ENCODE measurements around the gene XPR1.

GRCh38 chr1:180902541-180902940 lies 270.7 kb downstream of the XPR1 start:
- no peak for TF ChIP-seq CTCF (IDR thresholded peaks at IDR 0.05)
- TF ChIP-seq POLR2A (IDR thresholded peaks at IDR 0.05), result no peak
- no peak for TF ChIP-seq POLR2AphosphoS5 (IDR thresholded peaks at IDR 0.05)
